CD4-positive, alpha-beta T cell treated with Interleukin-1 beta for 1 hour (primary cell): ENCODE measurements around the gene SARS2.
"Not testable (repeated sequence)": the region's sequence is repeated elsewhere in the genome, so short reads cannot be mapped to it uniquely, and the experiment has no call there.

Experiments
- DNase-seq, 2 donors: peaks; one replicate each; pipeline ENCODE4 v3.0.0-alpha.2; 2020 to 2022

The SARS2 gene

GRCh38 chr19:38929929-38930775 is at the start of gene SARS2:
TSS of gene SARS2 (minus strand) at chr19:38930763. CDS start at chr19:38930736, 27 bp downstream.
- DNase-seq = peak; percentile 93 to 94

GRCh38 chr19:38979812-38980211 is 49.2 kb upstream of the SARS2 start:
- DNase-seq = no peak

- no peak for DNase-seq
Observed at GRCh38 chr19:38978326-38978689, 47.7 kb upstream of the SARS2 start.

GRCh38 chr19:38977445-38978325 is 47.1 kb upstream of the SARS2 start:
- no peak for DNase-seq

GRCh38 chr19:38975861-38976271 is 45.3 kb upstream of the SARS2 start:
- no peak for DNase-seq

- no peak for DNase-seq
Observed at GRCh38 chr19:38975214-38975860, 44.8 kb upstream of the SARS2 start, which contains the start of gene FBXO17. TSS of gene FBXO17 (minus strand) at chr19:38975742. CDS start at chr19:38950319, 25,423 bp downstream.

- DNase-seq = no peak
Observed at GRCh38 chr19:38974624-38975213, 44.2 kb upstream of the SARS2 start.

- no peak for DNase-seq
Observed at GRCh38 chr19:38971672-38972071, 41.1 kb upstream of the SARS2 start.

- DNase-seq = no peak
Observed at GRCh38 chr19:38970664-38971532, 40.3 kb upstream of the SARS2 start.

GRCh38 chr19:38966149-38966548 is 35.6 kb upstream of the SARS2 start:
- DNase-seq = not testable (repeated sequence)

GRCh38 chr19:38964738-38965137 is 34.2 kb upstream of the SARS2 start:
- no peak for DNase-seq

GRCh38 chr19:38959618-38960017 is 29.1 kb upstream of the SARS2 start:
- DNase-seq = no peak

GRCh38 chr19:38958301-38958700 is 27.7 kb upstream of the SARS2 start:
- DNase-seq = no peak

GRCh38 chr19:38956264-38956663 is 25.7 kb upstream of the SARS2 start:
- no peak for DNase-seq

GRCh38 chr19:38953677-38954076 is 23.1 kb upstream of the SARS2 start:
- DNase-seq = no peak

GRCh38 chr19:38952395-38953165 is 22.0 kb upstream of the SARS2 start:
- DNase-seq = peak; percentile 27 to 59

GRCh38 chr19:38951187-38951586 is 20.6 kb upstream of the SARS2 start:
- no peak for DNase-seq

- peak; percentile 85 to 86 for DNase-seq
Observed at GRCh38 chr19:38949580-38950367, 19.2 kb upstream of the SARS2 start.

GRCh38 chr19:38946229-38947010 is 15.9 kb upstream of the SARS2 start:
- DNase-seq = no peak
